ENCODE measurements around the gene MAPKAPK5. TPM values are rescaled to one million over a fixed set of nuclear protein-coding genes. Genes with fewer than 3 reads are reported as not detected.
"Not testable (repeated sequence)": the region's sequence is repeated elsewhere in the genome, so short reads cannot be mapped to it uniquely, and the experiment has no call there.

The MAPKAPK5 gene
- total and polyA plus RNA-seq, 10 donors, result 12.7 to 56.4 (median 43.1) TPM

DNA sequence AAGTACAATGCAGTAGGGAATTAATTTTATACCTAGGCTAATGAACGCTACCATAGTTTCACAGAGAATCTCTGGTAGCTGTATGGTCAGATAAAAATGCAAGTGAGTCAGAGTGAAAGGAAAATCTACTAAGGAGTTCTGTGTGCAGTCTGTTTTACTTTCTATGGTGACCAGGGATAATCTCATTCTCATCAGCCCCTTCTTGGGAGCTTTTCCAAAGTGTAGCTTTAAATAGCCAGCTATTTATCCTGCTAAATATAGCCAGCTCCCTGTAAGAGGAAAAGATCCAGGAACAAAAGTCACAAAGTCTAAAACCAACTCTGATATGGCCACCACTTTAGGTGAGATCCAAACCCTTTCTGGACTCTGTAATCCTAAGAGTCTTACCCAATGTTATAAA is 95.4 kb downstream of the MAPKAPK5 start:
- intact Hi-C loops (cut with DNase I; ENCODE audit: low total_unique reads), result no loop called here
- no peak for DNase-seq
- TF ChIP-seq POLR2AphosphoS5 (IDR thresholded peaks at IDR 0.05) (no peak), CTCF (IDR thresholded peaks at IDR 0.05 in 8 of 11, conservative IDR thresholded peaks at IDR 0.05 in 3 of 11) (no peak), POLR2A (IDR thresholded peaks at IDR 0.05) (no peak)
- H3K4me3 ChIP-seq, result no peak overlapping the region
- H3K27ac ChIP-seq, result no peak overlapping the region
- no peaks in the 10 kb centered on the region for H3K9me3 ChIP-seq
- WGBS, 5 donors, result 68 to 93% (median 91%) methylated on average over 1 of the region's 1 CpG
- no peaks in the 10 kb centered on the region for H3K4me1 ChIP-seq
- peaks cover 0 to 26% (median 3%) of the 10 kb centered on the region in 6 donors for H3K36me3 ChIP-seq
- no peaks in the 10 kb centered on the region for H3K27me3 ChIP-seq (replicated peaks in 1 of 7)

GRCh38 chr12:111942557-111942956 is 100.5 kb downstream of the MAPKAPK5 start:
- H3K36me3 ChIP-seq, result peaks cover 0 to 4% (median 0%) of the 10 kb centered on the region in 6 donors
- H3K27ac ChIP-seq, result no peak overlapping the region
- WGBS, 5 donors, result 54 to 82% (median 77%) methylated on average over 5 of the region's 5 CpGs
- no peak overlapping the region for H3K4me3 ChIP-seq
- H3K27me3 ChIP-seq (replicated peaks in 1 of 7), result no peaks in the 10 kb centered on the region
- no peaks in the 10 kb centered on the region for H3K9me3 ChIP-seq
- TF ChIP-seq POLR2AphosphoS5 (IDR thresholded peaks at IDR 0.05) (no peak), CTCF (IDR thresholded peaks at IDR 0.05 in 8 of 11, conservative IDR thresholded peaks at IDR 0.05 in 3 of 11) (no peak), POLR2A (IDR thresholded peaks at IDR 0.05) (no peak)
- peaks cover 0 to 18% (median 2%) of the 10 kb centered on the region in 6 donors for H3K4me1 ChIP-seq
- intact Hi-C loops (cut with DNase I; ENCODE audit: low total_unique reads), result no loop called here
- no peak for DNase-seq

DNA sequence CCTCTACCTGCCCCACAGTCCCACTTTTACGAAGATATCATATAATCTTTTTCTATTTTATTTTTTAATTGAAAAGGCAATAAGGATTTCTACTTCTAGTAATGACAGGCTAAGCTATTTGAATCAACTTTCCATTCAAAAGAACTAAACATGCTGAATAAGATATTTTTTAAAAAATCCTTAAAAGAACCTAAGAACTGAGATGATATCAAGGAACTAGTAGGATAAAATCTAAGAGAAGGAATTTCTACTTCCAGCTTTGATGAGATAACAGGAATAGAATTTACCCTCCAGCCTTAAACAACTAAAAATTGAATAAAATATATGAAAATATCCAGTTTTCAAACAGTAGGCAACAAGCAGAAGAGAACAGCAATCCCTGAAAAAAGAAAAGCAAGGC is 101.9 kb downstream of the MAPKAPK5 start:
- H3K4me1 ChIP-seq, result peaks cover 0 to 18% (median 2%) of the 10 kb centered on the region in 6 donors
- WGBS, 5 donors, result 92 to 98% (median 96%) methylated on average over 1 of the region's 1 CpG
- no peak overlapping the region for H3K27ac ChIP-seq
- no peaks in the 10 kb centered on the region for H3K36me3 ChIP-seq
- H3K4me3 ChIP-seq, result no peak overlapping the region
- TF ChIP-seq POLR2AphosphoS5 (IDR thresholded peaks at IDR 0.05) (no peak), CTCF (IDR thresholded peaks at IDR 0.05 in 8 of 11, conservative IDR thresholded peaks at IDR 0.05 in 3 of 11) (no peak), POLR2A (IDR thresholded peaks at IDR 0.05) (no peak)
- no peaks in the 10 kb centered on the region for H3K9me3 ChIP-seq
- DNase-seq, result no peak
- no peaks in the 10 kb centered on the region for H3K27me3 ChIP-seq (replicated peaks in 1 of 7)
- intact Hi-C loops (cut with DNase I; ENCODE audit: low total_unique reads), result no loop called here

DNA sequence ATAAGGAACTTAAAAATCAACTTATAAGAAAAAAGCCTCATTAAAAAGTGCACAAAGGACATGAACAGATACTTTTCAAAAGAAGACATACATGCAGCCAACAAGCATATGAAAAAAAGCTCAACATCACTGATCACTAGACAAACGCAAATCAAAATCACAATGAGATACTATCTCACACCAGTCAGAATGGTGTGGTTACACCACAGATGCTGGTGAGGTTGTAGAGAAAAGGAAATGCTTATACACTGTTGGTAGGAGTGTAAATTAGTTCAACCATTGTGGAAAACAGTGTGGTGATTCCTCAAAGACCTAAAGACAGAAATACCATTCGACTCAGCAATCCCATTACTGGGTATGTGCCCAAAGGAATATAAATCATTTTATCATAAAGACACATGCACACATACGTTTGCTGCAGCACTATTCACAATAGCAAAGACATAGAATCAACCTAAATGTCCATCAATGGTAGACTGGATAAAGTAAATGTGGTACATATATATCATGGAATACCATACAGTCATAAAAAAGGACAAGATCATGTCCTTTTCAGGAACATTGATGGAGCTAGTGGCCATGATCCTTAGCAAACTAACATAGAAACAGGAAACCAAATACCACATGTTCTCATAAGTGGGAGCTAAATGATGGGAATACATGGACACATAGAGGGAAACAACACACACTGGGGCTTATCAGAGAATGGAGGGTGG is 109.1 kb downstream of the MAPKAPK5 start:
- Histone ChIP-seq H3K4me1 (peaks cover 0 to 13% (median 0%) of the 10 kb centered on the region in 6 donors), H3K36me3 (peaks cover 0 to 17% (median 0%) of the 10 kb centered on the region in 6 donors), H3K9me3 (peaks cover 0 to 15% (median 12%) of the 10 kb centered on the region in 8 donors)
- H3K27ac ChIP-seq; DNase-seq; intact Hi-C loops (cut with DNase I; ENCODE audit: low total_unique reads); H3K4me3 ChIP-seq; H3K27me3 ChIP-seq (replicated peaks in 1 of 7): not testable (repeated sequence)
- WGBS, 5 donors, result 53 to 71% (median 61%) methylated on average over 3 of the region's 3 CpGs

Small RNA genes lying within 50 kb of the gene (microRNA-seq; reads per million reads assigned to microRNA genes)
- gene MIR6761, result 0 to 1.4 (median 0.36) reads per million in 3 donors

Small RNA genes lying within 50 kb of the gene (small RNA-seq; reads per million reads assigned to genes)
- 0.07 to 0.62 (median 0.28) reads per million in 4 donors for gene MIR6761

Other genes with a start within 250 kb of the MAPKAPK5 start
- gene ATXN2, start 242.9 kb upstream of the MAPKAPK5 start, total RNA-seq, result 10 to 100 TPM; 51.7 to 77.8 (median 62.7) TPM
- 10 to 100 TPM in 2 of 3 donors, 1 to 10 TPM in 1; 7.7 to 14.5 (median 10.4) TPM for gene ATXN2, start 242.9 kb upstream of the MAPKAPK5 start, polyA plus RNA-seq
- gene BRAP, start 156.3 kb upstream of the MAPKAPK5 start, total RNA-seq, result 10 to 100 TPM; 16.0 to 19.6 (median 16.6) TPM
- 1 to 10 TPM; 6.4 to 7.3 (median 6.5) TPM for gene BRAP, start 156.3 kb upstream of the MAPKAPK5 start, polyA plus RNA-seq
- gene ACAD10, start 156.2 kb upstream of the MAPKAPK5 start, total RNA-seq, result 10 to 100 TPM; 24.7 to 40.5 (median 30.0) TPM
- 10 to 100 TPM; 10.2 to 18.8 (median 15.8) TPM for gene ACAD10, start 156.2 kb upstream of the MAPKAPK5 start, polyA plus RNA-seq
- gene ALDH2, start 75.3 kb upstream of the MAPKAPK5 start, total RNA-seq, result 10 to 100 TPM; 47.0 to 78.9 (median 53.5) TPM
- gene ALDH2, start 75.3 kb upstream of the MAPKAPK5 start, polyA plus RNA-seq, result 10 to 100 TPM; 30.8 to 33.4 (median 32.7) TPM
- gene TMEM116, start 170.9 kb downstream of the MAPKAPK5 start, total RNA-seq, result 10 to 100 TPM in 5 of 7 donors, 1 to 10 TPM in 2; 7.5 to 15.2 (median 11.4) TPM
- 1 to 10 TPM; 5.4 to 6.2 (median 6.2) TPM for gene TMEM116, start 170.9 kb downstream of the MAPKAPK5 start, polyA plus RNA-seq
- 100 to 1,000 TPM in 2 of 7 donors, 10 to 100 TPM in 5; 64.4 to 114 (median 82.7) TPM for gene ERP29, start 171.2 kb downstream of the MAPKAPK5 start, total RNA-seq
- 100 to 1,000 TPM; 142 to 196 (median 163) TPM for gene ERP29, start 171.2 kb downstream of the MAPKAPK5 start, polyA plus RNA-seq

Measured in spleen (tissue), 11 donors.